Forelimb muscle (tissue), 1 donor: ENCODE results near the gene PSMD12. TPM values are rescaled to one million over a fixed set of nuclear protein-coding genes. Genes with fewer than 3 reads are reported as not detected.

Source experiments
- DNase-seq: peaks from one replicate; pipeline ENCODE4 v3.0.0-alpha.2; 2013; ENCODE audit warnings: low read depth
- polyA plus RNA-seq: library from polyadenylated mRNA; unstranded; fragments of 120-200 nt; gene quantifications from one replicate; pipeline ENCODE4 v1.2.1, GENCODE V29; 2013; ENCODE audit not compliant: insufficient read length

PSMD12 gene
- polyA plus RNA-seq, 1 donor, result 33.1 TPM

GRCh38 chr17:67386965-67387551, 20.7 kb upstream of the PSMD12 start:
- DNase-seq, result no peak

GRCh38 chr17:67385122-67385988, 19.0 kb upstream of the PSMD12 start:
- DNase-seq, result no peak

GRCh38 chr17:67381929-67382257, 15.5 kb upstream of the PSMD12 start:
- DNase-seq, result no peak

DNA sequence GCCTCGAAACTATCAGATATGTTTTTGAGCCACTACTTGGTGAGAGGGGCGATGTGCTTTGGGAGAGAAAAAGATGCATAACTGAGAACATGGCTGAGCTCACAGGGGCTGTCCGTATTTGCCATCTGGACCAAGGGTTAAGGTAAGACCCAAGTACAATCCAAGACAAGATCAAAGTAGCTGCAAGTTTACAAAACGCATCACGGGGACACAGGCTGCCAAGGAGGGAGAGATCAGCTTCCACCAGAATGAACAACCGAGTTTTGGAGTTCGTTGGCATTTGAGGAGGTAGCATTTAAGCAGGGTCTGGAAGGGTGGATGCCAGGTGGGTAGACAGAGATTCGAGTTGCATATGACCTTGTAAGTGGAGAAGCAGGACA, 12.9 kb upstream of the PSMD12 start:
- no peak for DNase-seq

DNA sequence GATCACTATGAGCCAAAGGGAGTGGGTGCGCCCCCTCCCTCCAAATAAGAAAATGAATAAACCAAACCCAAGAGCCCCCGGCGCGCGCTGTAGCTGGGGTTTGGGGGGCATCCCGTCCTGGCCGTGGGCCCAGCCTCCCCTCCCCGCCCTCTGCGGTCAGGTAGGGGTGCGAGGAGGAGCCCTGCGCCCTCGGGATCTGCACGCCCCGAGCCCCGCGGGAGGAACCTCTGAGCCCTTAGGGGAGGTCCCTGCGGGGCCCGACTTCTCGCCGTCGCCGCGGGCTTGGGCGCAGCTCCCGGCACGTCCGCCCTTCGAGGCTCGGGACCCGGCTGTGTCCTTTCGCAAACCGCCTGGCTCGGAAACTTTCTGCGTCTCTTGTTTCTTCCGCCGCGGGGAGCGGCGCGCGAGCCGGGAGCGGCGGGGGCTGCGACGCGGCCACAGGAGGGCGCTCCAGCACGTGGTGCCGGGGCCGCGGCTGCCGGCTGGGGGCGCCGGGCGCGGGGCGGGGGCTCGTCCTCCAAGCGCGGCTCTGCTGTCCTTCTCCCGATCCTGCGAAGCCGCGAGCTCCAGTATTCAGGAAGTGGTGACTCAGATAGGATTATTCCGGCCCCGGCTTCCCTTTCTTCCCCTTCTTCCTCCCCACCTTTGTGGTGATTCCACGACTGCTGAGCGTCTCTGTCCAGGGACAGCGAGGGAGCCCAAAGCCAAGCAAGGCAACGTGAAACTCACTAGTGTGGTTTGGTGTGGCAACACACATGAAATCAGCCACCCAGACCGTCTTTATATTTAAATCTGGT, 12.3 kb upstream of the PSMD12 start:
- no peak for DNase-seq

- no peak for DNase-seq
These were observed 11.4 kb upstream of the PSMD12 start for GRCh38 chr17:67377488-67378453.

DNA sequence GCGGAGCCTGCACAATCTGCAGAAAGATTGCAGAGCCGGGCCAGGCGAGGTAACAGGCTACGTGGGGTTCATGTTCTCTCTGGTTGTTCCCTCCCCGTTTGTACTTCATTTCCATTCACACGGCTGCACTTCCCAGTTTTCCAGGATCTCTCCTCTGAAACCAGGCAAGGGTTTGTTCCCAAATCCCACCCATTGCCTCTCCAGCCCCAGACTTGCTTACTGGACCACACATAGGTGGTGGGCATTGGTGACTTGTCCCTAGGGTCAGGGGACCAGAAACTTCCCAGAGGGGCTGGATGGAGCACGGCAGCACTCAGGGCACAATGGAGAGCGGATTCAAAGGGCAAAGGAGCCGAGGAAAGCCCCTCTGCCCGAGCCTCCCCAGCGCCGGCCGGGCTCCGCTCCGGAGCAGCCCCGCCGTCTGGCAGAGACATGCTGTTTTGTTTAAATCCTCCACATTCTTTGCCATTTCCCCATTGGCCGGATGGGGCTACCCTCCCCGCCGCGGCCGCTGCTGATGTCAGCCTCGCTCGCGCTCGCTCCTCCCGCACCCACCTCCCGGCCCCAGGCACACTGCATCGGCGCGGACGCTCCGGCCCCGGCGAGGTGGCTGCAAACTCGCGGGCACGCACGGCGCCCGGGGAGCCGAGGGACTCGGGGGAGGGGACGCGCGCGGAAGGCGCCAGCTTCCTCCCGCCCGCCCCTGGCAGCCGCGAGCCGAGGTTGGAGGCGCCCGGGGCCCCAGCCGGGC, 10.5 kb upstream of the PSMD12 start, which contains the start of gene PITPNC1:
Gene PITPNC1, plus strand, starts transcription at position 545 of the 751 bp plus-strand sequence.
- DNase-seq, result no peak

- no peak for DNase-seq
These were observed 10.0 kb upstream of the PSMD12 start for GRCh38 chr17:67376415-67376736.

GRCh38 chr17:67375716-67376115, 9.3 kb upstream of the PSMD12 start:
- no peak for DNase-seq

- no peak for DNase-seq
These were observed 8.7 kb upstream of the PSMD12 start for GRCh38 chr17:67375054-67375427.

GRCh38 chr17:67374329-67375053, 8.1 kb upstream of the PSMD12 start:
- no peak for DNase-seq

DNA sequence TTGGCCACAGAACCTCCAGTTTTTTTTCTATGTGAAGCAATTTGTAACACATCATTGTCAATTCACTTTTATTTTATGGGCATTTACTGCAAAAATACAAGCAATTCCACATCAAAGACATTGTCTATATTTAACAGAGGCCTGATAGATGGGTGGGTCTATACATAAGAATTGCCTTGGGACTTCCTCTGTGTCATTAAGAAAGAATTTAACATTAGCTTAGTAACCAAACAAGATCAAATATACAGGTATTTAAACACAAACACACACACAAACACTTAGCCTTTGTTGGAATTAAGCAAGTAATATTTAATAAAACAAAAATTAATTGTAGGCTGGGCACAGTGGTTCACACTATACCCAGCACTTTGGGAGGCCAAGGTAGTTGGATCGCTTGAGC, 6.4 kb upstream of the PSMD12 start:
- DNase-seq, result no peak

DNA sequence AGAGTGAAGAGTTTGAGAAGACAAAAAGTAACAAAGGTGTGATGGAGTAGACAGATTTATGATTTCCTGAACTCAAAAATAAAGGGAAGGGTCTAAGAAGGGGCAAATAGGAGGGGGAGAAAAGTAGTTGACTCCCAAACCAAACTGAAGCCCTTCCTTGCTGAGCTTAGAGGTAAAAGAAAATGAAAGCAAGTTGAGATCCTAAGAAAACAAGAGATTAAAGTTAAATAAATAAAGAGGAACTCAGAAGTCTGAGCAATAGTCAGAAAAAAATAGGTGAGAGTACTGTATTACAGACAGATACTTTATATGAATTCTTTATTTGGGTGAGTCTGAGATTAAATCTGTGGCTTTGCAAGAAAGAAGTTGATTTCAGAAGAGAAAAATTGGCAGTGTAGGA, 3.3 kb upstream of the PSMD12 start:
- DNase-seq, result no peak

- no peak for DNase-seq
These were observed 612 bp downstream of the PSMD12 start for GRCh38 chr17:67365738-67366192.

- DNase-seq, result no peak
These were observed 1.3 kb downstream of the PSMD12 start for GRCh38 chr17:67364847-67365737.

DNA sequence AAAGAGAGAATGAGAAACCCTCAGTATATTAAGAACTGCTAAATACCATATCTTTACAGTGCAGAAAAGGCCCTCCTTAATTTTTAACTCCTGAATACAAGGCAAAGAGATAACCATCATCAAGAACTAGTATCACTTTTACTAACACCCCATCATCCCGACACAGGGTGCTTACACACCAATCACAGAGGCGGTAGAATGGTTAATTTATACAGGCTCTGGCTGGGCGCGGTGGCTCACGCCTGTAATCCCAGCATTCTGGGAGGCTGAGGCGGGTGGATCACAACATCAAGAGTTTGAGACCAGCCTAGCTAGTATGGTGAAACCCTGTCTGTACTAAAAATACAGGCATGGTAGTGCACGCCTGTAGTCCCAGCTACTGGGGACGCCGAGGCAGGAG, 4.2 kb downstream of the PSMD12 start:
- DNase-seq, result no peak

DNA sequence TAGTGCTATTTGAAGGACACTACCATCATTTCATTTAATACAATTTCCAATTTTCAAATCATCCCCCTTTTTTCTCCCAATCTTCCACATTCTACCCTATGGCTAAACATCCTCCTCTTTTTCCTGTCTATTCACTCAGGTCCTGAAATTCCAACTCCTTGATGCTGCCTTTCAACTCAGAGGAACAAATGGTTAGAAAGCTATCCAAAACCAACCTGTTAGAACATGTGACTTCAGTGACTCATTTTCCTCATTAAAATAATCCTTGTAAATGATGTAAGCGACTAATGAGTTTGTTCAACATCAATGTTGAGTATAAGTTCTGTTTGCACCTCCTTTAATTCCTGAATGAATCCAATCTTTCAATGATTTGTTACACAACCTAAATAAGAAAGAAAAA, 5.5 kb downstream of the PSMD12 start:
- no peak for DNase-seq

DNA sequence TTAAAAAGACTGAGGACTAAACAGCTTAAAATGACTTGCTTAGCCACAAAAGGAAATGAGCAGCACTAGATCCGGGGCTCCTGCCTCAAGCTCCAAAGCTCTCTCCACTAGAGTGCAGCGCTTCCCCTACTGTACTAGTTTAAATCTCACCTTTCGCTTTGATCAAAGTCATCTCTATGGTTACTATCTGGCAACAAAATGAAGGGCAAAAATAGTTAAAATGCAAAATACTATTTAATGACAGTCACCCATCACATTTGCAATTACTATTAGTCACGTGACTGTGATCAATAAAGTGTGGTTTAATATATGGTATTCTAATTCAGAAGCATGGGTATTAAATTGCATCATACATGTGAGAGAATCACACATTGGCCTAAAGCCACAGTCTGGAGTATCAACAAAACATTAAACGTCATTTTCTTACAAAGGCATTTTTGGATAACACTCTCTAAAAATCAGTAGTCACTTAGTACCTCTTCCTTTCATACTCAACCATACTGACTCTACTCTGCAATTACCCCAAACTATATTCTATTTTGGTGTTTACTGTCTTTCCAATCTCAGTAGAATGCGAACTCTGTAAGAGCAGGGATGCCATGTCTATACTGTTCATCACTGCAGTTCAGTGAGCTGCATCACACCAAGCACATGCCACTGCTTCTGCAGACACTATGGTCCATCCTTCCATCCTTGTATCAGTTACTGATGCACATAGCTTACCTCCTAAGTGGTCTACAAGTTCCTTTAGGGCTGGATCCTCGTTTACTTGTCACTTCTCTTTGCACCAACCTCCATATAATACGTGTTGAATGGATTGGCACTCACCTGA, 6.2 kb downstream of the PSMD12 start:
- no peak for DNase-seq
